Measurements from ENCODE around the gene ITPR3. TPM values are rescaled to one million over a fixed set of nuclear protein-coding genes. Genes with fewer than 3 reads are reported as not detected.

The ITPR3 gene
- total RNA-seq, 1 donor from 2014 or later, result 5.6 TPM

- H3K27me3 ChIP-seq (ENCODE audit: low read depth), result no peaks in the 10 kb centered on the region
- intact Hi-C loops (cut with micrococcal nuclease), result no loop called here
- no peaks in the 10 kb centered on the region for H3K4me1 ChIP-seq
- no peak for DNase-seq
- no peak overlapping the region for H3K27ac ChIP-seq (replicated peaks)
- H3K9me3 ChIP-seq (replicated peaks), result no peaks in the 10 kb centered on the region
- peaks cover 35% of the 10 kb centered on the region for H3K36me3 ChIP-seq
- H3K4me3 ChIP-seq, result no peak overlapping the region
- no peak for TF ChIP-seq CTCF (IDR thresholded peaks at IDR 0.05; ENCODE audit: borderline replicate concordance)
Measured at GRCh38 chr6:33663028-33663427, 41.9 kb downstream of the ITPR3 start.

- H3K9me3 ChIP-seq (replicated peaks), result no peaks in the 10 kb centered on the region
- no peak for TF ChIP-seq CTCF (IDR thresholded peaks at IDR 0.05; ENCODE audit: borderline replicate concordance)
- no peaks in the 10 kb centered on the region for H3K4me1 ChIP-seq
- no peak overlapping the region for H3K27ac ChIP-seq (replicated peaks)
- DNase-seq, result no peak
- no peak overlapping the region for H3K4me3 ChIP-seq
- H3K27me3 ChIP-seq (ENCODE audit: low read depth), result no peaks in the 10 kb centered on the region
- H3K36me3 ChIP-seq, result peaks cover 38% of the 10 kb centered on the region
- intact Hi-C loops (cut with micrococcal nuclease), result no loop called here
Measured at GRCh38 chr6:33663727-33664449, 42.8 kb downstream of the ITPR3 start.

- H3K9me3 ChIP-seq (replicated peaks), result no peaks in the 10 kb centered on the region
- no peak overlapping the region for H3K27ac ChIP-seq (replicated peaks)
- no peaks in the 10 kb centered on the region for H3K4me1 ChIP-seq
- intact Hi-C loops (cut with micrococcal nuclease), result no loop called here
- DNase-seq, result no peak
- H3K4me3 ChIP-seq, result no peak overlapping the region
- no peaks in the 10 kb centered on the region for H3K27me3 ChIP-seq (ENCODE audit: low read depth)
- no peak for TF ChIP-seq CTCF (IDR thresholded peaks at IDR 0.05; ENCODE audit: borderline replicate concordance)
- peaks cover 41% of the 10 kb centered on the region for H3K36me3 ChIP-seq
Measured at GRCh38 chr6:33664506-33665057, 43.5 kb downstream of the ITPR3 start.

GRCh38 chr6:33665957-33666356, 44.8 kb downstream of the ITPR3 start:
- no peak for DNase-seq
- Histone ChIP-seq H3K36me3 (peaks cover 51% of the 10 kb centered on the region), H3K4me3 (no peak overlapping the region), H3K27me3 (ENCODE audit: low read depth) (no peaks in the 10 kb centered on the region), H3K4me1 (no peaks in the 10 kb centered on the region), H3K9me3 (replicated peaks) (no peaks in the 10 kb centered on the region), H3K27ac (replicated peaks) (no peak overlapping the region)
- intact Hi-C loops (cut with micrococcal nuclease), result no loop called here
- TF ChIP-seq CTCF (IDR thresholded peaks at IDR 0.05; ENCODE audit: borderline replicate concordance), result no peak

- intact Hi-C loops (cut with micrococcal nuclease), result no loop called here
- Histone ChIP-seq H3K4me1 (no peaks in the 10 kb centered on the region), H3K9me3 (replicated peaks) (no peaks in the 10 kb centered on the region), H3K4me3 (no peak overlapping the region), H3K27me3 (ENCODE audit: low read depth) (no peaks in the 10 kb centered on the region), H3K36me3 (peaks cover 54% of the 10 kb centered on the region), H3K27ac (replicated peaks) (no peak overlapping the region)
- no peak for DNase-seq
- no peak for TF ChIP-seq CTCF (IDR thresholded peaks at IDR 0.05; ENCODE audit: borderline replicate concordance)
Measured at GRCh38 chr6:33667072-33667471, 46.0 kb downstream of the ITPR3 start.

Data from left ventricle myocardium inferior (tissue), 1 donor.